IMR-90 (cell line): ENCODE measurements around the gene STAU1.
"Not testable (repeated sequence)": the region's sequence is repeated elsewhere in the genome, so short reads cannot be mapped to it uniquely, and the experiment has no call there.

Source experiments
- BHLHE40 ChIP-seq: fragments of 150-350 bp; IDR thresholded peaks from 2 replicates; pipeline ENCODE4 v1.6.1; 2016; ENCODE audit warnings: mild to moderate bottlenecking, low read depth, low read length
- MAZ ChIP-seq: IDR thresholded peaks from 2 replicates; pipeline ENCODE4 v1.6.1; 2012; ENCODE audit warnings: low read depth, mild to moderate bottlenecking, low read length, improper control_type of control experiment, moderate library complexity, borderline replicate concordance
- MXI1 ChIP-seq: IDR thresholded peaks from 2 replicates; pipeline ENCODE4 v1.6.1; 2012; ENCODE audit warnings: low read depth, mild to moderate bottlenecking, low read length, moderate library complexity, borderline replicate concordance
- NFE2L2 ChIP-seq: fragments of 150-350 bp; IDR thresholded peaks from 2 replicates; pipeline ENCODE4 v1.6.1; 2016; ENCODE audit warnings: low read depth, mild to moderate bottlenecking, low read length
- POLR2A ChIP-seq: IDR thresholded peaks from 2 replicates; pipeline ENCODE4 v1.6.1; 2012; ENCODE audit warnings: mild to moderate bottlenecking, low read depth, low read length
- TF ChIP-seq, protein P1 (sequence below): conservative IDR thresholded peaks from 2 replicates; pipeline ENCODE4 v1.5.1; 2012; ENCODE audit warnings: mild to moderate bottlenecking, low read depth, low read length, improper control_type of control experiment
- TF ChIP-seq, protein P2 (sequence below): fragments of 150-350 bp; IDR thresholded peaks from 2 replicates; pipeline ENCODE4 v1.6.1; 2016; ENCODE audit warnings: low read depth, mild to moderate bottlenecking, low read length, moderate library complexity, borderline replicate concordance
- TF ChIP-seq, protein P3 (sequence below): fragments of 150-350 bp; IDR thresholded peaks from 2 replicates; pipeline ENCODE4 v1.6.1; 2017; ENCODE audit warnings: mild to moderate bottlenecking, antibody characterized with exemption, low read length, low read depth

DNA sequence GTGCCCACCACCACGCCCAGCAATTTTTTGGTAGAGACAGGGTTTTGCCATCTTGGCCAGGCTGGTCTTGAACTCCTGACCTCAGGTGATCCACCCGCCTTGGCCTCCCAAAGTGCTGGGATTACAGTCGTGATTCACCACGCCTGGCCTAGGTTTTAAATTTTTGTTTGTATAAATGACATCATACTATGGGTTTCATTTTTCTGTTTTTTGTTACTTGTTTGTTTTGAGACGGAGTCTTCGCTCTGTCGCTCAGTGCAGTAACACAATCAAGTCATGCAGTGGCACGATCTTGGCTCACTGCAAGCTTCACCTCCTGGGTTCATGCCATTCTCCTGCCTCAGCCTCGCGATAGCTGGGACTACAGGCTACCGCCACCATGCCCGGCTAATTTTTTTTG lies 105.8 kb downstream of the STAU1 start:
- TF ChIP-seq POLR2A, MXI1, MAZ, NFE2L2, BHLHE40: not testable (repeated sequence)
- TF ChIP-seq, protein P1, sequence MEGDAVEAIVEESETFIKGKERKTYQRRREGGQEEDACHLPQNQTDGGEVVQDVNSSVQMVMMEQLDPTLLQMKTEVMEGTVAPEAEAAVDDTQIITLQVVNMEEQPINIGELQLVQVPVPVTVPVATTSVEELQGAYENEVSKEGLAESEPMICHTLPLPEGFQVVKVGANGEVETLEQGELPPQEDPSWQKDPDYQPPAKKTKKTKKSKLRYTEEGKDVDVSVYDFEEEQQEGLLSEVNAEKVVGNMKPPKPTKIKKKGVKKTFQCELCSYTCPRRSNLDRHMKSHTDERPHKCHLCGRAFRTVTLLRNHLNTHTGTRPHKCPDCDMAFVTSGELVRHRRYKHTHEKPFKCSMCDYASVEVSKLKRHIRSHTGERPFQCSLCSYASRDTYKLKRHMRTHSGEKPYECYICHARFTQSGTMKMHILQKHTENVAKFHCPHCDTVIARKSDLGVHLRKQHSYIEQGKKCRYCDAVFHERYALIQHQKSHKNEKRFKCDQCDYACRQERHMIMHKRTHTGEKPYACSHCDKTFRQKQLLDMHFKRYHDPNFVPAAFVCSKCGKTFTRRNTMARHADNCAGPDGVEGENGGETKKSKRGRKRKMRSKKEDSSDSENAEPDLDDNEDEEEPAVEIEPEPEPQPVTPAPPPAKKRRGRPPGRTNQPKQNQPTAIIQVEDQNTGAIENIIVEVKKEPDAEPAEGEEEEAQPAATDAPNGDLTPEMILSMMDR: not testable (repeated sequence)
- TF ChIP-seq, protein P2, sequence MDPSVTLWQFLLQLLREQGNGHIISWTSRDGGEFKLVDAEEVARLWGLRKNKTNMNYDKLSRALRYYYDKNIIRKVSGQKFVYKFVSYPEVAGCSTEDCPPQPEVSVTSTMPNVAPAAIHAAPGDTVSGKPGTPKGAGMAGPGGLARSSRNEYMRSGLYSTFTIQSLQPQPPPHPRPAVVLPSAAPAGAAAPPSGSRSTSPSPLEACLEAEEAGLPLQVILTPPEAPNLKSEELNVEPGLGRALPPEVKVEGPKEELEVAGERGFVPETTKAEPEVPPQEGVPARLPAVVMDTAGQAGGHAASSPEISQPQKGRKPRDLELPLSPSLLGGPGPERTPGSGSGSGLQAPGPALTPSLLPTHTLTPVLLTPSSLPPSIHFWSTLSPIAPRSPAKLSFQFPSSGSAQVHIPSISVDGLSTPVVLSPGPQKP: not testable (repeated sequence)
- TF ChIP-seq, protein P3, sequence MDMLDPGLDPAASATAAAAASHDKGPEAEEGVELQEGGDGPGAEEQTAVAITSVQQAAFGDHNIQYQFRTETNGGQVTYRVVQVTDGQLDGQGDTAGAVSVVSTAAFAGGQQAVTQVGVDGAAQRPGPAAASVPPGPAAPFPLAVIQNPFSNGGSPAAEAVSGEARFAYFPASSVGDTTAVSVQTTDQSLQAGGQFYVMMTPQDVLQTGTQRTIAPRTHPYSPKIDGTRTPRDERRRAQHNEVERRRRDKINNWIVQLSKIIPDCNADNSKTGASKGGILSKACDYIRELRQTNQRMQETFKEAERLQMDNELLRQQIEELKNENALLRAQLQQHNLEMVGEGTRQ: not testable (repeated sequence)
